ENCODE data around the gene FHOD1.

FHOD1 gene

GRCh38 chr16:67236563-67237395, 10.5 kb downstream of the FHOD1 start:
- CTCF ChIA-PET, result interaction anchor here (0.9 to 10.7 kb wide), 4 partner anchors 9 to 43 kb away, joined by 3 to 108 read pairs (median 6); partner anchors contain the start of genes FHOD1, SLC9A5 and TMEM208
- 95% methylated on average over 30 of the region's 50 CpGs for WGBS (ENCODE audit: insufficient coverage)
- DNase-seq, result peak; percentile 67 to 80 (median 75)
- POLR2A ChIA-PET, result interaction anchor here (1.9 kb wide), 1 partner anchor 9 kb away, joined by 5 read pairs; no protein-coding TSS in a partner anchor
- Histone ChIP-seq H3K4me1 (ENCODE audit: control extremely low read depth in 1 of 4, control insufficient read depth in 4 of 4, insufficient read depth in 4 of 4, low read length in 3 of 4) (peaks cover 0 to 14% (median 6%) of the 10 kb centered on the region in 4 experiments), H3K27me3 (replicated peaks in 2 of 5; ENCODE audit: control insufficient read depth in 4 of 5, insufficient read depth in 5 of 5, low read length in 4 of 5) (no peaks in the 10 kb centered on the region), H3K9me3 (ENCODE audit: control extremely low read depth in 1 of 5, control insufficient read depth in 4 of 5, insufficient read depth in 2 of 5, low read depth in 1 of 5, low read length in 4 of 5) (no peaks in the 10 kb centered on the region), H3K36me3 (ENCODE audit: control insufficient read depth in 4 of 4, insufficient read depth in 4 of 4, low read length in 3 of 4) (peaks cover 17 to 74% (median 51%) of the 10 kb centered on the region in 4 experiments), H3K4me3 (ENCODE audit: control insufficient read depth in 1 of 7, extremely low read depth in 1 of 7, insufficient read depth in 4 of 7, low read depth in 2 of 7, low read length in 6 of 7) (no peak overlapping the region), H3K27ac (ENCODE audit: insufficient read depth in 1 of 2, low read depth in 1 of 2, low read length in 2 of 2, poor library complexity in 1 of 2, severe bottlenecking in 2 of 2) (no peak overlapping the region)

- peak in 1 of 3 donors; percentile 23 for DNase-seq
- Histone ChIP-seq H3K4me3 (ENCODE audit: control insufficient read depth in 1 of 7, extremely low read depth in 1 of 7, insufficient read depth in 4 of 7, low read depth in 2 of 7, low read length in 6 of 7) (no peak overlapping the region), H3K36me3 (ENCODE audit: control insufficient read depth in 4 of 4, insufficient read depth in 4 of 4, low read length in 3 of 4) (peaks cover 17 to 78% (median 58%) of the 10 kb centered on the region in 4 experiments), H3K27me3 (replicated peaks in 2 of 5; ENCODE audit: control insufficient read depth in 4 of 5, insufficient read depth in 5 of 5, low read length in 4 of 5) (no peaks in the 10 kb centered on the region), H3K4me1 (ENCODE audit: control extremely low read depth in 1 of 4, control insufficient read depth in 4 of 4, insufficient read depth in 4 of 4, low read length in 3 of 4) (peaks cover 0 to 6% (median under 1%) of the 10 kb centered on the region in 4 experiments), H3K27ac (ENCODE audit: insufficient read depth in 1 of 2, low read depth in 1 of 2, low read length in 2 of 2, poor library complexity in 1 of 2, severe bottlenecking in 2 of 2) (no peak overlapping the region), H3K9me3 (ENCODE audit: control extremely low read depth in 1 of 5, control insufficient read depth in 4 of 5, insufficient read depth in 2 of 5, low read depth in 1 of 5, low read length in 4 of 5) (no peaks in the 10 kb centered on the region)
- 98% methylated on average over 17 of the region's 17 CpGs for WGBS (ENCODE audit: insufficient coverage)
- POLR2A ChIA-PET, result no interaction called here
- CTCF ChIA-PET, result interaction anchor here (0.9 to 10.7 kb wide), 3 partner anchors 9 to 43 kb away, joined by 3 to 108 read pairs (median 4); partner anchors contain the start of genes FHOD1, SLC9A5 and TMEM208
These were observed 11.3 kb downstream of the FHOD1 start for GRCh38 chr16:67235816-67236562.

GRCh38 chr16:67234180-67234597, 13.1 kb downstream of the FHOD1 start:
- no peaks in the 10 kb centered on the region for H3K9me3 ChIP-seq (ENCODE audit: control extremely low read depth in 1 of 5, control insufficient read depth in 4 of 5, insufficient read depth in 2 of 5, low read depth in 1 of 5, low read length in 4 of 5)
- no peak overlapping the region for H3K27ac ChIP-seq (ENCODE audit: insufficient read depth in 1 of 2, low read depth in 1 of 2, low read length in 2 of 2, poor library complexity in 1 of 2, severe bottlenecking in 2 of 2)
- H3K4me3 ChIP-seq (ENCODE audit: control insufficient read depth in 1 of 7, extremely low read depth in 1 of 7, insufficient read depth in 4 of 7, low read depth in 2 of 7, low read length in 6 of 7), result no peak overlapping the region
- 97% methylated on average over 9 of the region's 10 CpGs for WGBS (ENCODE audit: insufficient coverage)
- no peaks in the 10 kb centered on the region for H3K27me3 ChIP-seq (replicated peaks in 2 of 5; ENCODE audit: control insufficient read depth in 4 of 5, insufficient read depth in 5 of 5, low read length in 4 of 5)
- no peaks in the 10 kb centered on the region for H3K4me1 ChIP-seq (ENCODE audit: control extremely low read depth in 1 of 4, control insufficient read depth in 4 of 4, insufficient read depth in 4 of 4, low read length in 3 of 4)
- H3K36me3 ChIP-seq (ENCODE audit: control insufficient read depth in 4 of 4, insufficient read depth in 4 of 4, low read length in 3 of 4), result peaks cover 13 to 88% (median 70%) of the 10 kb centered on the region in 4 experiments
- POLR2A ChIA-PET, result interaction anchor here (1.5 to 2.4 kb wide), 2 partner anchors 11 to 13 kb away, joined by 3 to 12 read pairs; partner anchors contain the start of gene FHOD1
- CTCF ChIA-PET, result interaction anchor here (0.9 to 10.7 kb wide), 2 partner anchors 12 to 32 kb away, joined by 3 to 108 read pairs; partner anchors contain the start of genes FHOD1 and SLC9A5
- no peak for DNase-seq

- WGBS (ENCODE audit: insufficient coverage), result 100% methylated on average over 4 of the region's 7 CpGs
- DNase-seq, result no peak
- ChIA-PET POLR2A (interaction anchor here (2.4 kb wide), 1 partner anchor 12 kb away, joined by 12 read pairs; no protein-coding TSS in a partner anchor), CTCF (interaction anchor here (0.9 to 10.7 kb wide), 3 partner anchors 13 to 33 kb away, joined by 3 to 108 read pairs (median 4); partner anchors contain the start of genes FHOD1 and SLC9A5)
- no peak overlapping the region for H3K4me3 ChIP-seq (ENCODE audit: control insufficient read depth in 1 of 7, extremely low read depth in 1 of 7, insufficient read depth in 4 of 7, low read depth in 2 of 7, low read length in 6 of 7)
- H3K27me3 ChIP-seq (replicated peaks in 2 of 5; ENCODE audit: control insufficient read depth in 4 of 5, insufficient read depth in 5 of 5, low read length in 4 of 5), result no peaks in the 10 kb centered on the region
- H3K4me1 ChIP-seq (ENCODE audit: control extremely low read depth in 1 of 4, control insufficient read depth in 4 of 4, insufficient read depth in 4 of 4, low read length in 3 of 4), result no peaks in the 10 kb centered on the region
- H3K36me3 ChIP-seq (ENCODE audit: control insufficient read depth in 4 of 4, insufficient read depth in 4 of 4, low read length in 3 of 4), result peaks cover 13 to 88% (median 73%) of the 10 kb centered on the region in 4 experiments
- no peak overlapping the region for H3K27ac ChIP-seq (ENCODE audit: insufficient read depth in 1 of 2, low read depth in 1 of 2, low read length in 2 of 2, poor library complexity in 1 of 2, severe bottlenecking in 2 of 2)
- no peaks in the 10 kb centered on the region for H3K9me3 ChIP-seq (ENCODE audit: control extremely low read depth in 1 of 5, control insufficient read depth in 4 of 5, insufficient read depth in 2 of 5, low read depth in 1 of 5, low read length in 4 of 5)
These were observed 13.7 kb downstream of the FHOD1 start for GRCh38 chr16:67233596-67233995.

- DNase-seq, result no peak
- CTCF ChIA-PET, result interaction anchor here (1.0 to 10.7 kb wide), 3 partner anchors 9 to 46 kb away, joined by 3 to 108 read pairs (median 5); partner anchors contain the start of genes FHOD1 and SLC9A5
- Histone ChIP-seq H3K27ac (ENCODE audit: insufficient read depth in 1 of 2, low read depth in 1 of 2, low read length in 2 of 2, poor library complexity in 1 of 2, severe bottlenecking in 2 of 2) (no peak overlapping the region), H3K36me3 (ENCODE audit: control insufficient read depth in 4 of 4, insufficient read depth in 4 of 4, low read length in 3 of 4) (peaks cover 6 to 69% (median 59%) of the 10 kb centered on the region in 4 experiments), H3K9me3 (ENCODE audit: control extremely low read depth in 1 of 5, control insufficient read depth in 4 of 5, insufficient read depth in 2 of 5, low read depth in 1 of 5, low read length in 4 of 5) (no peaks in the 10 kb centered on the region), H3K4me1 (ENCODE audit: control extremely low read depth in 1 of 4, control insufficient read depth in 4 of 4, insufficient read depth in 4 of 4, low read length in 3 of 4) (peaks cover 7 to 19% (median 14%) of the 10 kb centered on the region in 4 experiments), H3K27me3 (replicated peaks in 2 of 5; ENCODE audit: control insufficient read depth in 4 of 5, insufficient read depth in 5 of 5, low read length in 4 of 5) (no peaks in the 10 kb centered on the region), H3K4me3 (ENCODE audit: control insufficient read depth in 1 of 7, extremely low read depth in 1 of 7, insufficient read depth in 4 of 7, low read depth in 2 of 7, low read length in 6 of 7) (no peak overlapping the region)
- 96% methylated on average over 10 of the region's 12 CpGs for WGBS (ENCODE audit: insufficient coverage)
- POLR2A ChIA-PET, result interaction anchor here (1.5 kb wide), 1 partner anchor 13 kb away, joined by 7 read pairs; no protein-coding TSS in a partner anchor
These were observed 16.2 kb downstream of the FHOD1 start for GRCh38 chr16:67230809-67231660.

Measured in common myeloid progenitor, CD34-positive (primary cell).